Mucosa of descending colon (tissue), 3 donors: Measurements from ENCODE around the gene ADAMTS2. TPM values are rescaled to one million over a fixed set of nuclear protein-coding genes. Genes with fewer than 3 reads are reported as not detected.
"Not testable (repeated sequence)": the region's sequence is repeated elsewhere in the genome, so short reads cannot be mapped to it uniquely, and the experiment has no call there.

Experiments
- ATAC-seq: fragments of 200-7000 bp; cut with Tn5 transposase; one replicate; pipeline ENCODE4 v1.9.1; 2020; ENCODE audit warnings: mild to moderate bottlenecking, moderate library complexity
- DNase-seq, 3 donors: peaks; one replicate each; pipeline ENCODE4 v3.0.0-alpha.2; 2020
- H3K36me3 ChIP-seq: fragments of 200-600 bp; one replicate; pipeline ENCODE4 v1.8.0; 2021; ENCODE audit warnings: low read depth, mild to moderate bottlenecking
- H3K4me1 ChIP-seq: fragments of 200-600 bp; one replicate; pipeline ENCODE4 v1.8.0; 2021; ENCODE audit warnings: low read depth, mild to moderate bottlenecking
- H3K4me3 ChIP-seq: fragments of 200-600 bp; one replicate; pipeline ENCODE4 v1.8.0; 2021; ENCODE audit warnings: mild to moderate bottlenecking
- H3K9me3 ChIP-seq: fragments of 200-600 bp; one replicate; pipeline ENCODE4 v1.8.0; 2021; ENCODE audit warnings: mild to moderate bottlenecking
- CTCF ChIP-seq: fragments of 200-600 bp; IDR thresholded peaks from one replicate; pipeline ENCODE4 v1.8.0; 2022; ENCODE audit warnings: antibody characterized with exemption, mild to moderate bottlenecking
- intact Hi-C, 2 donors: fragments of 100-400 bp; cut with DNase I in 1 of 2; cut with micrococcal nuclease in 1 of 2; formaldehyde crosslinking; loops; one replicate each; pipeline versions ENCODE4 v1.11.0 to v1.11.1; 2022; cut with DNase I, micrococcal nuclease
- total RNA-seq, 3 donors: library from RNA; stranded (reverse); fragmentation: NEBNext Ultra II Directional in 2 of 3; extraction: Animal tissue kit (Norgen Biotek cat#: 25700) in 2 of 3; gene quantifications; one replicate each; pipeline versions ENCODE4 v1.2.1 to v1.2.4, GENCODE V29; 2021 to 2023
- donor health status: DM: no; HTN: no; CAD: no; lungs with moderate emphysema.
- donor health status: DM: no; HTN: no; CAD: no.
- donor health status: DM: no; HTN: yes; CAD: no.

Gene ADAMTS2
- total RNA-seq, 3 donors from 2014 or later = 1.3 to 9.2 (median 7.3) TPM

- no peaks in the 10 kb centered on the region for H3K36me3 ChIP-seq
- H3K4me3 ChIP-seq = no peak overlapping the region
- H3K9me3 ChIP-seq = peaks cover 46% of the 10 kb centered on the region
- intact Hi-C loops = no loop called here
- H3K4me1 ChIP-seq = no peaks in the 10 kb centered on the region
- no peak for ATAC-seq
- DNase-seq = no peak
- no peak for TF ChIP-seq CTCF
Measured at GRCh38 chr5:179113945-179114641, 231.2 kb downstream of the ADAMTS2 start.

GRCh38 chr5:179113143-179113530, 232.1 kb downstream of the ADAMTS2 start:
- no peak overlapping the region for H3K4me3 ChIP-seq
- H3K9me3 ChIP-seq = peaks cover 54% of the 10 kb centered on the region
- H3K36me3 ChIP-seq = no peaks in the 10 kb centered on the region
- TF ChIP-seq CTCF = no peak
- intact Hi-C loops = no loop called here
- no peaks in the 10 kb centered on the region for H3K4me1 ChIP-seq
- DNase-seq (no peak), ATAC-seq (no peak)

- peaks cover 59% of the 10 kb centered on the region for H3K9me3 ChIP-seq
- TF ChIP-seq CTCF = no peak
- no peak overlapping the region for H3K4me3 ChIP-seq
- ATAC-seq (no peak), DNase-seq (no peak)
- no peaks in the 10 kb centered on the region for H3K4me1 ChIP-seq
- intact Hi-C loops = no loop called here
- H3K36me3 ChIP-seq = no peaks in the 10 kb centered on the region
Measured at GRCh38 chr5:179112469-179113142, 232.7 kb downstream of the ADAMTS2 start.

GRCh38 chr5:179111267-179112207, 233.7 kb downstream of the ADAMTS2 start:
- intact Hi-C loops = no loop called here
- H3K4me1 ChIP-seq = no peaks in the 10 kb centered on the region
- no peaks in the 10 kb centered on the region for H3K36me3 ChIP-seq
- peaks cover 65% of the 10 kb centered on the region for H3K9me3 ChIP-seq
- no peak for TF ChIP-seq CTCF
- no peak overlapping the region for H3K4me3 ChIP-seq
- no peak for ATAC-seq
- DNase-seq = no peak

GRCh38 chr5:179110528-179110927, 234.7 kb downstream of the ADAMTS2 start:
- no peak for TF ChIP-seq CTCF
- no peak overlapping the region for H3K4me3 ChIP-seq
- no peaks in the 10 kb centered on the region for H3K36me3 ChIP-seq
- ATAC-seq = no peak
- H3K4me1 ChIP-seq = no peaks in the 10 kb centered on the region
- no peak for DNase-seq
- peaks cover 65% of the 10 kb centered on the region for H3K9me3 ChIP-seq
- intact Hi-C loops = no loop called here

GRCh38 chr5:179101282-179101681, 244.0 kb downstream of the ADAMTS2 start:
- H3K4me3 ChIP-seq, ATAC-seq, intact Hi-C loops, H3K36me3 ChIP-seq, H3K4me1 ChIP-seq, DNase-seq: not testable (repeated sequence)
- H3K9me3 ChIP-seq = peaks cover 48% of the 10 kb centered on the region
